ENCODE results near the gene KAT14.
"Not testable (repeated sequence)": the region's sequence is repeated elsewhere in the genome, so short reads cannot be mapped to it uniquely, and the experiment has no call there.

The KAT14 gene

GRCh38 chr20:18156045-18156444 lies 18.4 kb downstream of the KAT14 start:
- no peak for DNase-seq

GRCh38 chr20:18164356-18164755 lies 26.7 kb downstream of the KAT14 start:
- DNase-seq = no peak

GRCh38 chr20:18165553-18165952 lies 27.9 kb downstream of the KAT14 start:
- no peak for DNase-seq

GRCh38 chr20:18166241-18166881 lies 28.7 kb downstream of the KAT14 start:
- no peak for DNase-seq

- no peak for DNase-seq
Measured at GRCh38 chr20:18166950-18167349, 29.3 kb downstream of the KAT14 start.

GRCh38 chr20:18172379-18172778 lies 34.7 kb downstream of the KAT14 start:
- DNase-seq = no peak

GRCh38 chr20:18174906-18175683 lies 37.4 kb downstream of the KAT14 start:
- no peak for DNase-seq

- DNase-seq = no peak
Measured at GRCh38 chr20:18176318-18176785, 38.7 kb downstream of the KAT14 start.

- not testable (repeated sequence) for DNase-seq
Measured at GRCh38 chr20:18180366-18180765, 42.7 kb downstream of the KAT14 start.

GRCh38 chr20:18180815-18181214 lies 43.2 kb downstream of the KAT14 start:
- no peak for DNase-seq

GRCh38 chr20:18187020-18187419 lies 49.4 kb downstream of the KAT14 start:
- no peak for DNase-seq

GRCh38 chr20:18188434-18188833 lies 50.8 kb downstream of the KAT14 start:
- no peak for DNase-seq

- no peak for DNase-seq
Measured at GRCh38 chr20:18190338-18191233, 52.9 kb downstream of the KAT14 start.

- no peak for DNase-seq
Measured at GRCh38 chr20:18191306-18191705, 53.6 kb downstream of the KAT14 start.

- not testable (repeated sequence) for DNase-seq
Measured at GRCh38 chr20:18194461-18194860, 56.8 kb downstream of the KAT14 start.

- no peak for DNase-seq
Measured at GRCh38 chr20:18195931-18196330, 58.3 kb downstream of the KAT14 start.

GRCh38 chr20:18197382-18198070 lies 59.9 kb downstream of the KAT14 start:
- DNase-seq = no peak

GRCh38 chr20:18202966-18203365 lies 65.3 kb downstream of the KAT14 start:
- no peak for DNase-seq

GRCh38 chr20:18203700-18204099 lies 66.0 kb downstream of the KAT14 start:
- DNase-seq = not testable (repeated sequence)

GRCh38 chr20:18213002-18213401 lies 75.3 kb downstream of the KAT14 start:
- no peak for DNase-seq

- DNase-seq = no peak
Measured at GRCh38 chr20:18215566-18215965, 77.9 kb downstream of the KAT14 start.

GRCh38 chr20:18218280-18218679 lies 80.6 kb downstream of the KAT14 start:
- DNase-seq = no peak

- DNase-seq = no peak
Measured at GRCh38 chr20:18223409-18223808, 85.7 kb downstream of the KAT14 start.

Data from T1000 (cell line).